T47D (cell line): Measurements from ENCODE around the gene PPP2R5D.

Source experiments
- DNase-seq, 2 experiments: peaks; one replicate each; pipeline versions ENCODE4 v3.0.0 to v3.0.0-alpha.2; 2011 to 2012; ENCODE audit warnings: low read depth in 1 of 2, low spot score in 1 of 2
- JUND ChIP-seq: IDR thresholded peaks from 2 replicates; pipeline ENCODE4 v1.6.1; 2012; ENCODE audit warnings: low read depth
- in situ Hi-C: cut with HindIII; loops from 2 replicates; pipeline ENCODE4 v1.10.0; 2016; ENCODE audit warnings: low sequenced_read_pairs, low pct_unique_long_range_greater_than_20kb

PPP2R5D gene

GRCh38 chr6:42969431-42969830 is 14.9 kb upstream of the PPP2R5D start:
- DNase-seq, result no peak
- in situ Hi-C loops, result no loop called here
- TF ChIP-seq JUND, result no peak

- in situ Hi-C loops, result no loop called here
- no peak for DNase-seq
- no peak for TF ChIP-seq JUND
Measured at GRCh38 chr6:42969934-42970333, 14.4 kb upstream of the PPP2R5D start.

- DNase-seq, result no peak
- in situ Hi-C loops, result no loop called here
- no peak for TF ChIP-seq JUND
Measured at GRCh38 chr6:42970871-42971612, 13.3 kb upstream of the PPP2R5D start.

- no peak for DNase-seq
- no peak for TF ChIP-seq JUND
- in situ Hi-C loops, result no loop called here
Measured at GRCh38 chr6:42971746-42972327, 12.5 kb upstream of the PPP2R5D start.

GRCh38 chr6:42973926-42974325 is 10.4 kb upstream of the PPP2R5D start:
- no peak for DNase-seq
- no peak for TF ChIP-seq JUND
- in situ Hi-C loops, result no loop called here

GRCh38 chr6:42974919-42975505 is 9.4 kb upstream of the PPP2R5D start:
- in situ Hi-C loops, result no loop called here
- no peak for DNase-seq
- TF ChIP-seq JUND, result no peak

GRCh38 chr6:42978487-42978838 is 5.9 kb upstream of the PPP2R5D start:
- peak in 1 of 2 experiments; percentile 41 for DNase-seq
- no peak for TF ChIP-seq JUND
- in situ Hi-C loops, result no loop called here

- DNase-seq, result peak; percentile 86 to 90
- in situ Hi-C loops, result no loop called here
- no peak for TF ChIP-seq JUND
Measured at GRCh38 chr6:42978839-42979522, 5.4 kb upstream of the PPP2R5D start, which contains the start of gene PEX6. Gene PEX6, minus strand, starts transcription at chr6:42979181. Its CDS starts 31 bp downstream, at chr6:42979150.

- in situ Hi-C loops, result no loop called here
- DNase-seq, result no peak
- no peak for TF ChIP-seq JUND
Measured at GRCh38 chr6:42979523-42980177, 4.7 kb upstream of the PPP2R5D start.

GRCh38 chr6:42981836-42982235 is 2.5 kb upstream of the PPP2R5D start:
- TF ChIP-seq JUND, result no peak
- no peak for DNase-seq
- in situ Hi-C loops, result no loop called here

GRCh38 chr6:42984924-42985475 is 630 bp downstream of the PPP2R5D start:
- no peak for TF ChIP-seq JUND
- in situ Hi-C loops, result no loop called here
- no peak for DNase-seq
